HG03442 (cell line): ENCODE results near the gene FAM187B.
"Not testable (repeated sequence)": the region's sequence is repeated elsewhere in the genome, so short reads cannot be mapped to it uniquely, and the experiment has no call there.

Experiments
- ATAC-seq: cut with Tn5 transposase; IDR thresholded peaks from one replicate; pipeline ENCODE4 v1.9.1; 2021; ENCODE audit warnings: mild to moderate bottlenecking, moderate library complexity; ENCODE audit not compliant: unreplicated experiment

Gene FAM187B

DNA sequence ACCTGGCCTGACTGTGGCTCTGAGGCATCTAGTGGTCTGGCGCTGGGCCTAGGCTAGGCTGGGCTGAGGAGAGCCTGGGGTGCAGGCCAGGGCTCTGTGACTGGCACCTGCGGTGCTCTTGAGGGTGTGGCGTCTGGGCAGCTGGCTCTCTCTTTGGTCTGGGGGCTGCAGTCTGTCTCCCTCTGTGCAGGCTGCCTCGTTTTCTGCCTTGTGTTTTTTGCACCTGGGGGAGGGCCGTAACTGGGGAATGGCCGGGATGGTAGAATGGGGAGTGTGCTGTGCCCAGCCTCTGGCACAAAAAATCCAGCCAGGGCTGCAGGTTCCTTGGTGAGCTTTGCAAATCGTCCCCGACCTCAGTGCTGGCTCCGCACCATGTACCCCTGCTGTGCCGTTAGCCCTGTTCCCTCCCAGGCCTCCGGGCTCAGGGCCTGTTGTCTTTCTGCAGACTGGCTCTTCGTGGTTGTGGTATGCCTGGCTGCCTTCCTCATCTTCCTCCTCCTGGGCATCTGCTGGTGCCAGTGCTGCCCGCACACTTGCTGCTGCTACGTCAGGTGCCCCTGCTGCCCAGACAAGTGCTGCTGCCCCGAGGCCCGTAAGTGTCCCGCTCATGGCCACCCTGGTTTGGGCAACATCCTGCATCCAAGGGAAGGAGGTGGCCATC is 33.7 kb upstream of the FAM187B start:
- ATAC-seq: no peak

DNA sequence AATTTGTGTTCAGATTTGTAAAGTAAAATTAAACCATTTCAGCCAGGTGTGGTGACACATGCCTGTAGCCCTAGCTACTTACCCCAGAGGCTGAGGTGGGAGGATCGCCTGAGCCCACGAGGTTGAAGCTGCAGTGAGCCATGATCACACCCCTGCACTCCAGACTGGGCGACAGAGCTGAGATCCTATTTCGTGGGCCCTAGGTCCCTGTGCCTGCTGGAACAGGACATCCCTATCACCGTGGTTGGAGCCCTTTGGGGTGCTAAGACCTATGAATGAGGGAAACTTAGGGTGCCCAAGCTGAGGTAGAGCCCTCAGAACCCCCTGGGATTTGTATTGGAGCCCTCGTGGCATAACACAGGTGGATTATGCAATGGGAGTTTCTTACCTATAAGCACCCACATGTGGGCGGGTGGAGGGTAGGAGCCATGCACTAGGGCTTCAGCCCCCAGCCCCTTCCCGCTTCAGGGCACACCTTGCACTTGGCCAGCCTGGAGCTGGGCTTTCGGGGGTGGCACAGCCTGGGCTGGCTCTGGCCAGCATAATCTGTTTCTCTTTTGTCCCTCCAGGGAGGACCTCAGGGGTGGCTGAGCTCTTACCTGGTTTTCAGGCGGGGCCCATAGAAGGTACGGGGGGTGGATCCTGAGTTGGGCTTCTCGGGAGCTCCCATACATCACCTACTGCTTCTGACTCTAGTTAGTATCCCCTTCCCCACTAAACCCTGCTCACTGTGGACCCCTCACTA is 33.0 kb upstream of the FAM187B start:
- ATAC-seq: no peak

DNA sequence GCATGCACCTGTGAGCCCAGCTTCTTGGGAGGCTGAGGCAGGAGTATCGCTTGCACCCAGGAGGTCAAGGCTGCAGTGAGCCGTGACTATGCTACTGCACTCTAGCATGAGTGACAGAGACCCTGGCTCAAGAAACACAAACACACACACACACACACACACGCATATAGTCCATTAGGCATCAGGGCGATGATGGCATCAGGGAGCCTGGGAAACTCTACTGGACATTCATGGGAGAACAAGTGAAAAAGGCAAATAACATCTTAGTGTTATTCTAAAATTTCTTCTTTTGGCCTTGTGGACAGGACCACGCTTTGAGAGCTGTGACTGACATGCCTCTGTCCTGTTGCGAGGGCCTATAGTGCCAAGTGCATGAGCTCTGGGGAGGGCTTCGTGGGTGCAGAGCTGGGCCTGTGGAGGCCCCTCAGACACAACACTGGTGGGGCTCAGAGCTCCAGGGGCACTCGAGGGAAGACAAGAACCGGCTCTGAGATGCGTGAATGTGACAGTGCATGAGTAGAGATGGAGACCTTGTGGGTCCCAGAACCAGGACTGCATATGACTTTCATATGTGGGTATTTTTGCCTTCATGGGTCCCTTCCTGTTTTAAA is 32.3 kb upstream of the FAM187B start:
- no peak for ATAC-seq

DNA sequence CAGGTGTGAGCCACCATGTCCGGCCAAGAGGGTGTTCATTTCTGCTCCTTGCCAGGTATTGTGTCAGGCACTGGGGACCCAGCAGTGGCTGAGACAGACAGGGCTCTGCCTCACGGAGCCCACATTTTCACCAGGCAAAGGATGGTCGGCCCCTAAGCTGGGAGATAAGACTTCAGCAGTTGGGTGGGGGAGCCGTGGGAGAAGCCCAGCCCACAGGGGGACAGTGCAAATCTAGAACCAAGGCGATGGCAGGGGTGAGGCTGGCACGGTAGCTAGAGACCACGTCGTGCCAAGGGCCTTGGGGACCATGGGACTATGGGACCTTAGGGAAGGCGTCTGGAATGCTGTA is 28.5 kb upstream of the FAM187B start:
- ATAC-seq: no peak

DNA sequence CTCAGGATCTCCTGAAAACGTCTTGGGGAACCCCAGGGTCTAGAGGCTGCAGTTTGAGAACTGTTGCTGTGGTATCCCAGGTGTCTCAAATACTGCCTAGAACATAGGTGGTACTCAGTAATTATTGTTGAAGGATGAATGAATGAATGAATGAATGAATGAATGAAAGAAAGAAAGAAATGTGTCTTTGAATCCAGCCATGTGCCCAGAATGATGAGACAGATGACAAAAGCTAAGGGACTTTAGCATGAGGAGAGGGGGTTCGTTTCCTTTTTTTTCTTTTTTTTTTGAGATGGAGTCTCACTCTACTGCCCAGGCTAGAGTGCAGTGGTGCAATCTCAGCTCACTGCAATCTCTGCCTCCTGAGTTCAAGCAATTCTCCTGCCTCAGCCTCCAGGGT is 28.0 kb upstream of the FAM187B start:
- ATAC-seq: no peak

DNA sequence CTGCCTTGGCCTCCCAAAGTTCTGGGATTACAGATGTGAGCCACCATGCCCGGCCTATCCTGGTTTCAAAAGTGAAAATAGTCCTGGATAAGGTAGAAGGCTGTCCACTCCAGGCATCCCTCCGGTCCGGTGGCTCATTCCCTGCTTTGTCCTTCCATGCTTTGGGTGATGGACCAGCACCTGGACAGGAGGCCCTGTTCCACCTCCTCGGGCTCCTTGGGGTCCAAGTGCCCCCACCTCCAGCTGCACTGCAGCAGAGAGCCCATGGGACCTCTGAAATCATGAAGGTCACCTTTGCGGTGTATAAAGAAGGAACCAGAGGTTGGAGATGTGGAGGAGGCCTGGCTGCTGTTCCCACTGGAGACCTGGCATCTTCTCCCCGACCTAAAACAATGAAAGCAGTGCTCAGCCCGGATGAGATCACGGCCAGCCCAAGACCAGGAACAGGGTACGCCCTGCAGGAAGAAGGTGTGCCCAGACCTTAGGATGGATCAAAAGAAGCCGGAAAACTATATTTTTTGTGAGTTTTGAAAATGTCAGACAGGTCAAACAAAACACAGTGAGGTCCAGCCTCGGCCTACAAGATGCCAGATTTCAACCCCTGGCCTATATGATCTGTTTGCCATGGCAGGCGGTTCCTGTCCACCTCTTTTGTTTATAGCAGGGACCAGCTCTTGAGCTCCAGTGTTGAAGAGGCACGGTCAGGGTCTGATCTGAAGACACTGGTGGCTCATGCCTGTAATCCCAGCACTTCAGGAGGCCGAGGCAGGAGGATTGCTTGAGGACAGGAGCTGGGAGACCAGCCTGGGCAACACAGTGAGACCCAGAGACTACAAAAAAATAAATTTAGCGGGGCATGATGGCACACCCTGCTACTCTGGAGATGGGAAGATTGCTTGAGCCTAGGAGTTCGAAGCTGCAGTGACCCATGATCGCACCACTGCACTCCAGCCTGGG is 26.1 kb upstream of the FAM187B start:
- ATAC-seq: no peak

DNA sequence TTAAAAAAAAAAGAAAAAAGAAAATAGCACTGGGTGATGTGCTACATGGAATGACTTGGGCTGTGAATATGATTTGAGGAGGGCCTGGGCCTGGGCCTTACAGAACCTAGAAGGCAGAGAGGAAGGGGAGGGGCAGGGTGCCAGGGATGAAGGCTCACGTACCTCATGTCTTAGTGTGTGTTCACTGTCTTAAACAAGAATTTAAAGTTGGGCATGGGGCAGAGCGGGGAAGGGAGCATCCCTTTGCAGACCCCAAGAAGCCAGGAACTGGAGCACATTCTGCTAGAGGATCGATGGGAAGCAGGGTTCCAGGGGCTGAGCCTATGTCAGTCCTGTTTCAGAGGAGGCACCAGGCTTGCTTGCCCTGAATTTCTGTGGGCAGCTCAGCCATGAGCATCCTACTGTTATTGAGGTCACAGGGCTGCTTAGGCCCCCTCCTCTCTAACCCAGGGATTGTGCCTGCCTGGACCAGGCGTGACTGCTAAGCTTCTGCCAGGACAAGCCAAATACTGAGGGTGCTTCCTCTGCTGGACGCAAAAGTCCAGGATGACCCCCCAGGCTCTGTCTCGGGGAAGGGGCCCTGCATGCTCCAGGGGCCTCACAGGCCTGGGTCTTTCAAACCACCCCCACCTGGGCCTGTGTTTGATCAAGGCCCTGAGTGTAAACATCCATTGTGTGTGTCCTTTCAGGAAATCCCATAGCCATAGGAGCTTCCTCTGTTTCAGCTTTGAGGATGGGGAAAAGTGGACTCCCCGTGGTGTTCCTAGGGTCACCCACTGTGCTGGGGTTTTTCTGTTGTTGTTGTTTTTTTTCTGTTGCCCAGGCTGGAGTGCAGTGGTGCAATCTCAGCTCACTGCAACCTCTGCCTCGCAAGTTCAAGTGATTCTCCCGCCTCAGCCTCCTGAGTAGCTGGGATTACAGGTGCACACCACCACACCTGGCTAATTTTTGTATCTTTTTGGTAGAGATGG is 25.1 kb upstream of the FAM187B start:
- ATAC-seq: no peak

DNA sequence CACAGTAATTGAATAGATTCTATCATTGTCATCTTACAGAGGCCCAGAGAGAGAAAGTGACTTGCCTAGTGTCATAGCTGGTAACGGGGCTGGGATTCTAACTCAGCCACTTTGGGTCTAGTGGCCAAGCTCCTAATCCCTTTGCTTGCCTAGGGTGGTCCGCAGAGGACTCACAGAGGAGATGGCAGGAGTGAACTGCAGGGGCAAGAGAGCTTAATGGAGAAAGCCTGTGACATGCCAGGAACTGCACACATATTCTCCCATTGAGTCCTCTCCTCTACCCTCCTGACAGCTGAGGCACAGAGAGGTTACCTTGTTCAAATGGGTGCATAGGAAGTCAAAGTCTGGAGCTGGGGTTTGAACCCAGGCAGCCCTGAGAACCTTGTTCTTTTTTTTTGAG is 22.9 kb upstream of the FAM187B start:
- no peak for ATAC-seq

DNA sequence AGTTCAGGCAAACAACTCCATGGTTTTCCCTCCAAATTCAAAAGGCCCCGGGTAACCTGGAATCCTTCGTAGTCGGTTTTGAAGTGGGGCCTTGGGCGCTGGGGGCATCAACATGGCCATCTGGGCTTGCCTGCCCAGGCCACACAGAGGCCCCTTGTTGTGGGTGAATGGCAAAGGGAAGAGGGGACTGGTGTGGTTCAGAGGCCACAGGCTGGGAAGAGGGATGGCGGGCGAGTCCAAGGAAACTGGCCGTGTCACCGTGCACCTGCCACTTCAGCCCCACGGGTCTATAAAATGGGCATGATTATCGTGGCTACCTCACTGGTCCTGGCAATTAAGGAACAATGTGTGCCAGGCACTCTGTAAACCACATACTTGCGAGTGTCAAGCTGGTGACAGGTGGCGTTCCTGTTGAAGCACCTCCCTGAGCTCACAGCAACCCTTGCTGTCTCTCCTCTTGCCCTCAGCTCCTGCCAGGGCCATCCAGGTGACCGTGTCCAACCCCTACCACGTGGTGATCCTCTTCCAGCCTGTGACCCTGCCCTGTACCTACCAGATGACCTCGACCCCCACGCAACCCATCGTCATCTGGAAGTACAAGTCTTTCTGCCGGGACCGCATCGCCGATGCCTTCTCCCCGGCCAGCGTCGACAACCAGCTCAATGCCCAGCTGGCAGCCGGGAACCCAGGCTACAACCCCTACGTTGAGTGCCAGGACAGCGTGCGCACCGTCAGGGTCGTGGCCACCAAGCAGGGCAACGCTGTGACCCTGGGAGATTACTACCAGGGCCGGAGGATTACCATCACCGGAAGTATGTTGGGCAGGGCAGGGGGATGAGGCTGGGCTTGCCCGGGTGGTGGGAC is 21.5 kb upstream of the FAM187B start:
- no peak for ATAC-seq

DNA sequence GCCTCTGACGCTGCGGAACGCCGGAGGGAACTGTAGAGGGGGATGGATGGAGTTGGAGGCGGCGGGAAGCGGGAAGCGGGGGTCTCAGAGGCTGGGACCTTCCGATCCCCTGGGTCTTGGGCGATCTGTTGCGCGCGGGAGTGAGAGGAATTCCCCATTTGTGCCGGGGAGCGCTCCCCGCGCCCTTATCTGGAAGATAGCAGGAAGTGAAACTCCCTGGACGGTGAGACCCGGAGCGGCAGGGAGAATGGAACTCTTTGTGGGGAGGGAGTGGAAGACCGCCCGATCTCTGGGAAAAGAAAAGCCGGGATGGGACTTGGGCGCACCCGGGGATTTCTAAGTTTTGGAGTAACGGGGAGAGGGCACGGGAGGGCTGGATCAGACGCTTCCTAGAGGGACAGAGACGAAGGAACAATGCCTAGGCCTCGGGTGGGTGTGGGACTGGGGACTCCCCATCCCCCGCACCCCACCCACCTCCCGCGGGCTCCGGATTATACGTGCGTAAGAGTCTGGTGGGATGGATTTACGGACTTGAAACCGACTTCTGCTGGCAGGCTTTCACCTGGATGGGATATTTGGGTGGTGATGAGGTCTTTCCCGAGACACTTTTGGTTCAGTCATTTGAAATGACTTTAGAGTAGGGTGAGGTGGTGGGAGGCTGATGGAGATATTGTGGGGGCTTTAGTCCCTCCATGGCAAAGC is 20.8 kb upstream of the FAM187B start:
- ATAC-seq: peak; percentile 7

DNA sequence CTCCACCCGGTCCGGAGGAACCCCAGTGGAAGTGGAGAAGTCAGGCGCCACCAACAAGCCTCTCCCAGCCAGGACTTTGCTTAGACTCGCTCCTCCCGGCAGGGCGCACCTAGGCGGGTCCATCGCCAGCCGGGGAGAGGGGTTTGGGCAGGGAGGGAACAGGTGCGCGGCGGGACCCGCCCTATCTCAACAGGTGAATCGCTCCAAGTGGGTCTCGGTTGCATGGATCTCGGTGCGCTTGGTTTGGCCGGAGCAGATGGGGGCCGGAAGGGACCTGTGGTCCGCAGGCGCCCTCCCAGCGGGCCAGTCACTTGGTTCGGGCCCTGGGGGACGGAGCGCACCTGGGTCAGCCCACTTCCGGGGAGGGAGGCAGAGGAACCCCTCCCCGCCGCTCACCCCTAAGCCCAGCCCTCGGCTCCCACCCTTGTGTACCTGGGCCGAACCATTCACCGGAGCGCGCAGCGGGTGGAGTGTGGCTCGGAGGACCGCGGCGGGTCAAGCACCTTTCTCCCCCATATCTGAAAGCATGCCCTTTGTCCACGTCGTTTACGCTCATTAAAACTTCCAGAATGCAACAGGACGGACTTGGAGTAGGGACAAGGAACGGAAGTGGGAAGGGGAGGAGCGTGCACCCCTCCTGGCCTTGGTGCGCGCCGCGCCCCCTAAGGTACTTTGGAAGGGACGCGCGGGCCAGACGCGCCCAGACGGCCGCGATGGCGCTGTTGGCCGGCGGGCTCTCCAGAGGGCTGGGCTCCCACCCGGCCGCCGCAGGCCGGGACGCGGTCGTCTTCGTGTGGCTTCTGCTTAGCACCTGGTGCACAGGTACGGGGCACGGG is 20.0 kb upstream of the FAM187B start, which contains the start of gene LSR:
Gene LSR (plus strand): TSS at position 693 of the 836 bp plus-strand sequence. CDS start 21 bp downstream, at position 714.
- peak; percentile 67 for ATAC-seq

DNA sequence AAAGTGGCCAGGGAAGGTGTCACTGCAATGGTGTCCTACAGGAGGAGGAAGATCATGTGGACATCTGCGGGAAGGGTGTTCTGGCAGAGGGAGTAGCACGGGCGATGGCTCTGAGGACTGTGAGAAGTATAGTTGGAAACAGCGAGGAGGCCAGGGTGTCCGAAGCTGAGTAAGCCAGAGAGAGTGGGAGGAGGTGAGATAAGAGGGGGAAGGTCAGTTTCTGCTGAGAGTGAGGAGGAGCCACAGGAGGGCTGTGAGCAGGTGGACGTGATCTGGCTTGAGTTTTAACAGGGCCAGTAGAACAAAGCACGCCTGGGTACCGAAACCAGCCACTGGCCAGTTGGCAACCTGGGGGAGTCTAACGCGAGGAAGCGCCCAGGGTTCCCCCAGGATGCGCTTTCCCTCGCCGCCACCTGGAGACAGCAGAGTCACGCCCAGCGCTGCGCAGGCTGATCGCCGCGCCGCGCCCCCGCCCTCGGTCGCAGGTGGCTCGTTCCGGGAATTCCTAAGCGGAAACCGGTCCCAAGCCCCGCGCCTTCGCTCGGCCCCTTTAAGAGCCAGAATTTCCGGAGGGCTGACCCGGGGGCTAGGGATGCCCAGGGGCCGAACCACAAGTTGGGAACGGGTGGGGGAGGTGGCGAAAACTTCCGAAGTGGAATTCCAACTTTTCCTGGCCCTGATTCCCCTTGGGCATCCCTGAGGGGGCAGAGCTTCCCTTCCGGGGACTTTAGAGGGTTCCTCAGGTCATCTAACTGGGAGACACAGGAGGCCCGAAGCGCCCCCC is 19.2 kb upstream of the FAM187B start:
- ATAC-seq: peak; percentile 43

DNA sequence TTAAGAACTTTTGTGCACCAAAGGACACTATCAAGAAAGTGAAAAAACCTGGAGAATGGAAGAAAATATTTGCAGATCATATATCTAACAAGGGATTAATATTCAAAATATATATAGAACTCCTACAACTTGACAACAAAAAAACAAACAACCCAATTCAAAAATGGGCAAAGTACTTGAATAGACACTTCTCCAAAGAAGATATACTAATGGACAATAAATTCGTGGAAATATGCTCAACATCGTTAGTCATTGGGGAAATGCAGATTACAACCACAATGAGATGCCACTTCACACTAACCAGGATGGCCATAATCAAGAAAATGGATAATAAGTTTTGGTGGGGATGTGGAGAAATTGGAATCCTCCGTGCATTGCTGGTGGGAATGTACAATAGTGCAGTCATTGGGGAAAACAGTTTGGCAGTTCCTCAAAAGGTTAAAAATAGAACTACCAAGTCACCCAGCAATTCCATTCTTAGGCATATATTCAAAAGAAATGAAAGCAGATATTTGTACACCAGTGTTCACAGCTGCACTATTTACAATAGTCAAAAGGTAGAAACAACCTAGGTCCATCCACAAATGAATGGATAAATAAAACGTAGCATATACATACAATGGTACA is 18.0 kb upstream of the FAM187B start:
- ATAC-seq: no peak

DNA sequence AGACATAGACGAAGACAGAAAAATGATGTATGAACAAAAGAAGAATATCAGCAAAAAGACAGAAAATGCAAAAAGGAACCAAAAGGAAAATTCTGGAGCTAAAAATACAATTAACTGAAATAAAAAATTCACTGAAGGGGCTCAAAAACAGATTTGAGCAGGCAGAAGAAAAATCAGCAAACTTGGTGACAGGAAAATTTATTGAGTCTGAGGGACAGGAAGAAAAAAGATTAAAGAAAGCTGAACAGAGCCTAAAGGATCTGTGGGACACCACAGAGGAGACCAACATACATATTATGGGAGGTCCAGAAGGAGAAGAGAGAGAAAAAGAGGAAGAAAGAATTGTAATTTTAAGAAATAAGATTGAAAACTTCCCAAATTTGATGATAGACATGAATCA is 12.9 kb upstream of the FAM187B start:
- ATAC-seq: no peak

DNA sequence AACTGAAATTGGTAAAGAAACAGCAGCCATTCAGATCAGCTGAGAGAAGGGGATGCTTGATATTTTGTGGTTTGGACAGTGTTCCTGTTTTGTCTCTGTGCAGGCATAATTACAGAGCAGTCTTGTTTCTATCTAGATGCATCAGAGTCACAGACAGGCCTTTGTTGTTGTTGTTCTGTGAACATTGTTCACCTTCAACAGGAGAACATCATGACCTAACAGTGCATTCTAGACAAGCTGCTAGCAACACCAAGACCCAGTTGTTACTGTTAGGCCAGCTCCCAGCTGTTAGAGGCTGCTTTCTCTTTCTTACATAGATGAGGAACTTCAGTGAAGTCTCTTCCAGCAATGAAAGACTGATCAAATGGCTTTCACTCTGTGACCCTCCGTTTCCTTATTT is 11.8 kb upstream of the FAM187B start:
- ATAC-seq: no peak

DNA sequence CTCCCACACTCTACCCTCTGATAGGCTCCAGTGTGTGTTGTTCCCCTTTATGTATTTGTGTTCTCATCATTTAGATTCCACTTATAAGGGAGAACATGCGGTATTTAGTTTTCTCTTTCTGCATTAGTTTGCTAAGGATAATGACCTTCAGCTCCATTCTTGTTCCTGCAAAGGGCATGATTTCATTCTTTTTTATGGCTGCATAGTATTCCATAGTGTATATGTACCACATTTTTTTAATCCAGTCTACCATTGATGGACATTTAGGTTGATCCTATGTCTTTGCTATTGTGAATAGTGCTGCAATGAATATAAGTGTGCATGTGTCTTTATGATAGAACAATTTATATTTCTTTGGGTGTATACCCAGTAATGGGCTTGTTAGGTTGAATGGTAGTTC is 11.1 kb upstream of the FAM187B start:
- ATAC-seq: not testable (repeated sequence)
